Heart right ventricle (tissue), 16 donors: ENCODE measurements around the gene UBN1. TPM values are rescaled to one million over a fixed set of nuclear protein-coding genes. Genes with fewer than 3 reads are reported as not detected.
A peak's percentile ranks its signal among the peaks of the same experiment; 100 is the strongest.

Source experiments
- ATAC-seq, 8 donors: fragments of 200-7000 bp; cut with Tn5 transposase; one replicate each; pipeline ENCODE4 v1.9.1; 2020; ENCODE audit warnings: mild to moderate bottlenecking in 8 of 8, moderate library complexity in 8 of 8, moderate number of reproducible peaks in 1 of 8
- DNase-seq, 2 donors: peaks; one replicate each; pipeline ENCODE4 v3.0.0-alpha.2; 2020
- H3K27ac ChIP-seq, 10 donors: fragments of 200-600 bp; sonication (generic) in 2 of 10; one replicate each; pipeline versions ENCODE4 v1.5.0 to v1.8.0; 2020 to 2022; ENCODE audit warnings: mild to moderate bottlenecking in 3 of 10
- H3K27me3 ChIP-seq, 7 donors: fragments of 200-600 bp; one replicate each; pipeline ENCODE4 v1.8.0; 2021 to 2022; ENCODE audit warnings: mild to moderate bottlenecking in 2 of 7
- H3K36me3 ChIP-seq, 9 donors: fragments of 200-600 bp; sonication (generic) in 1 of 9; one replicate each; pipeline versions ENCODE4 v1.5.0 to v1.8.0; 2020 to 2022; ENCODE audit warnings: mild to moderate bottlenecking in 2 of 9
- H3K4me1 ChIP-seq, 9 donors: fragments of 200-600 bp; sonication (generic) in 1 of 9; one replicate each; pipeline versions ENCODE4 v1.5.0 to v1.8.0; 2020 to 2022; ENCODE audit warnings: mild to moderate bottlenecking in 4 of 9
- H3K4me3 ChIP-seq, 10 donors: fragments of 200-600 bp; sonication (generic) in 2 of 10; one replicate each; pipeline versions ENCODE4 v1.5.0 to v1.8.0; 2020 to 2022; ENCODE audit warnings: mild to moderate bottlenecking in 7 of 10, moderate library complexity in 2 of 10
- H3K9me3 ChIP-seq, 11 donors: fragments of 200-600 bp in 10 of 11; sonication (generic) in 2 of 11; one replicate each; pipeline versions ENCODE4 v1.5.0 to v1.8.0; 2013 to 2022; ENCODE audit warnings: mild to moderate bottlenecking in 2 of 11, control low read depth in 1 of 11, moderate library complexity in 1 of 11
- WGBS, 2 donors: extraction: QIAGEN DNeasy Blood & Tissue Kit; methylation state at CpG; one replicate each; pipeline ENCODE4 v1.1.7; 2013; ENCODE audit warnings: inconsistent platforms in 1 of 2; 5-methylcytosine and 5-hydroxymethylcytosine counted together
- intact Hi-C, 10 donors: fragments of 100-400 bp; cut with DNase I; formaldehyde crosslinking; loops; one replicate each; pipeline versions ENCODE4 v1.11.1 to v1.14.2; 2022
- long read RNA-seq, 3 donors: library from polyadenylated mRNA; unstranded; transcript quantifications; one replicate each; pipeline ENCODE4 v2.0.0, GENCODE V29; 2020 to 2021
- polyA plus RNA-seq, 2 donors: library from polyadenylated mRNA; stranded (reverse); fragments of 200-250 nt; gene quantifications; one replicate each; pipeline ENCODE4 v1.2.3, GENCODE V29; 2013
- total RNA-seq, 10 donors: library from RNA; stranded (reverse); fragmentation: NEBNext Ultra II Directional in 3 of 10; extraction: Animal tissue kit (Norgen Biotek cat#: 25700) in 3 of 10; gene quantifications; one replicate each; pipeline versions ENCODE4 v1.2.1 to v1.2.4, GENCODE V29; 2021 to 2023
- TF ChIP-seq, protein P1 (sequence below), 9 donors: fragments of 200-600 bp; sonication (generic) in 2 of 9; IDR thresholded peaks; one replicate each; pipeline versions ENCODE4 v1.5.0 to v1.8.0; 2021 to 2022; ENCODE audit warnings: antibody characterized with exemption in 9 of 9, mild to moderate bottlenecking in 5 of 9, moderate library complexity in 1 of 9
- donor health status: Arrhythmogenic right ventricular cardiomyopathy.
- donor health status: ischemic (EF 13 %, LVEDD 7.1; RV severe dilation, severe dysfunction).
- donor health status: healthy with polysubstance abuse.
- donor health status: DM: no; HTN: yes; CAD: no.
- donor health status: DM: no; HTN: no; CAD: no.
- donor health status: ischemic (EF 25% LVEDD 6.9; RV normal size, moderate dysfunction).
- donor health status: ischemic (EF 25% LVEDD 5.7; RV mildly dilated, moderate dysfunction).
- donor health status: healthy.
- donor health status: DM: yes; HTN: yes; CAD: no.
- donor health status: Ischemic cardiomyopathy.
- donor health status: ischemic (EF 35%, LVEDD 5.7; RV mildly dilated, moderate dysfunction).
- donor health status: nonischemic (EF 11% LVEDD 7.7; RV severe dilation, severe dysfunction).
- donor health status: DM: yes; HTN: yes; CAD: no.
- donor health status: PGD.
- donor health status: ischemic (EF 29% LVEDD 5.4; RV normal size, mild dysfunction).
- donor health status: nonischemic (EF 23%, LVEDD 6.1; RV moderate dilation, normal function).

Gene UBN1, protein sequence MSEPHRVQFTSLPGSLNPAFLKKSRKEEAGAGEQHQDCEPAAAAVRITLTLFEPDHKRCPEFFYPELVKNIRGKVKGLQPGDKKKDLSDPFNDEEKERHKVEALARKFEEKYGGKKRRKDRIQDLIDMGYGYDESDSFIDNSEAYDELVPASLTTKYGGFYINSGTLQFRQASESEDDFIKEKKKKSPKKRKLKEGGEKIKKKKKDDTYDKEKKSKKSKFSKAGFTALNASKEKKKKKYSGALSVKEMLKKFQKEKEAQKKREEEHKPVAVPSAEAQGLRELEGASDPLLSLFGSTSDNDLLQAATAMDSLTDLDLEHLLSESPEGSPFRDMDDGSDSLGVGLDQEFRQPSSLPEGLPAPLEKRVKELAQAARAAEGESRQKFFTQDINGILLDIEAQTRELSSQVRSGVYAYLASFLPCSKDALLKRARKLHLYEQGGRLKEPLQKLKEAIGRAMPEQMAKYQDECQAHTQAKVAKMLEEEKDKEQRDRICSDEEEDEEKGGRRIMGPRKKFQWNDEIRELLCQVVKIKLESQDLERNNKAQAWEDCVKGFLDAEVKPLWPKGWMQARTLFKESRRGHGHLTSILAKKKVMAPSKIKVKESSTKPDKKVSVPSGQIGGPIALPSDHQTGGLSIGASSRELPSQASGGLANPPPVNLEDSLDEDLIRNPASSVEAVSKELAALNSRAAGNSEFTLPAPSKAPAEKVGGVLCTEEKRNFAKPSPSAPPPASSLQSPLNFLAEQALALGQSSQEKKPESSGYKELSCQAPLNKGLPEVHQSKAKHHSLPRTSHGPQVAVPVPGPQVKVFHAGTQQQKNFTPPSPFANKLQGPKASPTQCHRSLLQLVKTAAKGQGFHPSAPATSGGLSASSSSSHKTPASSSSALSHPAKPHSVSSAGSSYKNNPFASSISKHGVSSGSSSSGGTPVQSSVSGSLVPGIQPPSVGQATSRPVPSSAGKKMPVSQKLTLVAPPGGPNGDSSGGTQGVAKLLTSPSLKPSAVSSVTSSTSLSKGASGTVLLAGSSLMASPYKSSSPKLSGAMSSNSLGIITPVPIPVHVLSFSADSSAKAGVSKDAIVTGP (N-terminal part only)
- 10 to 100 TPM; 28.1 to 56.9 (median 31.1) TPM for total RNA-seq
- 10 to 100 TPM; 11.3 to 16.5 TPM for polyA plus RNA-seq
- long read RNA-seq, donor 1, full-length matches to known transcripts, result 1 of 90 reads
- long read RNA-seq, donor 1, partial matches to known transcripts, result 83 of 90 reads
- long read RNA-seq, donor 1, other reads (novel, unspliced or antisense), result 6 of 90 reads
- long read RNA-seq, donor 2, full-length matches to known transcripts, result 1 of 61 reads
- long read RNA-seq, donor 2, partial matches to known transcripts, result 48 of 61 reads
- long read RNA-seq, donor 2, other reads (novel, unspliced or antisense), result 12 of 61 reads
- long read RNA-seq, donor 3, full-length matches to known transcripts, result 1 of 59 reads
- long read RNA-seq, donor 3, partial matches to known transcripts, result 57 of 59 reads
- long read RNA-seq, donor 3, other reads (novel, unspliced or antisense), result 1 of 59 reads

DNA sequence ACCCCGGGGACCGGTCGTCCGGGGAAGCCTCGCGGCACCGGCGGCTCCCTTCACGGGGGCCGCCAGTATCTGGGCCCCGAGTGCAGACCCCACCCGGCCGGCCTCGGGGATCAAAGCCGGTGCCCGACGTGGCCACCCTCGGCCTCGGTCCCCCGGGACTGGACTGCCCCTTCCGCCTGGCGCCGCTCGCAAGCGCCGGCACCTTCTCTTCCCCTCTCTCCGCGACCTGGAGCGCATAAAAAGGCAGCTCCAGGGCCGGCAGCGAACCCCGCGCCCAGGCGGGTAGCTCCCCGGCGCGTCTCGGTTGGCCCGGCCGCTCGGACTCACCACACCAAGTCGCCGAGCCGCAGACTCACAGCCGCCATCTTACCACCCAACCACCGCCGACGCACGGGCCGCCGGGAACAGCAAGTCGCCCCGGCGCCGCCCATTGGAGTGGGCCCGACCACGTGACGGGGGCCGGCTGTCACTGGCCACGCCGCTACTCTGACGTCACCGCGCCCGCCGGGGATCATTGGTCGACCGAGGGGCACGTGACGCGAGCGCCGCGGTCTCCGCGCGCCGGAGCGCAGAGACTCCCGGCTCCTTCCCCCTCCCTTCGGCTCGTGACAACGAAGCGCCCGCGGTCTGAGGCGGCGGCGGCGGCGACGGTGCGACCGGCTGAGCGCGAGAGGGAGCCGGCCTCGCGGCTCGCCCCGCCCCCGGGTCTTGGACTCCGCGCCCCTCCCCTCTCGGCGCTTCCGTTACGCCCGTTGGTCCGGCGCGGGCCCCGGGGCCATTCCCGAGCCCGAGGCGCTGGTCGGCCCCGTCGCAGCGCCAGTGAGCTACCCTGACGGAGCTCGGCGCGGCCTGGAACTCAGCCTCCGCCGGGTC, at the start of gene UBN1, which contains the start of gene GLYR1:
UBN1 (plus strand) TSS at position 581 of the 873 bp plus-strand sequence. CDS start 5,437 bp downstream, outside the sequence.
GLYR1 (minus strand) TSS at position 388 of the 873 bp plus-strand sequence; CDS start at position 365, 23 bp downstream.
- ATAC-seq, result peak; percentile 97 to 99 (median 98)
- Histone ChIP-seq H3K9me3 (no peaks in the 10 kb centered on the region), H3K27me3 (no peaks in the 10 kb centered on the region), H3K4me1 (peaks cover 18 to 65% (median 56%) of the 10 kb centered on the region in 9 donors), H3K36me3 (peaks cover 0 to 46% (median 27%) of the 10 kb centered on the region in 9 donors), H3K4me3 (peak within 1 kb of the TSS; percentile 80 to 100 (median 96)), H3K27ac (peak within 1 kb of the TSS; percentile 85 to 99 (median 96))
- peak; percentile 99 to 100 for DNase-seq
- WGBS, 2 donors, result 0 to 1% methylated on average over 85 to 126 of the region's 126 CpGs
- TF ChIP-seq, protein P1, sequence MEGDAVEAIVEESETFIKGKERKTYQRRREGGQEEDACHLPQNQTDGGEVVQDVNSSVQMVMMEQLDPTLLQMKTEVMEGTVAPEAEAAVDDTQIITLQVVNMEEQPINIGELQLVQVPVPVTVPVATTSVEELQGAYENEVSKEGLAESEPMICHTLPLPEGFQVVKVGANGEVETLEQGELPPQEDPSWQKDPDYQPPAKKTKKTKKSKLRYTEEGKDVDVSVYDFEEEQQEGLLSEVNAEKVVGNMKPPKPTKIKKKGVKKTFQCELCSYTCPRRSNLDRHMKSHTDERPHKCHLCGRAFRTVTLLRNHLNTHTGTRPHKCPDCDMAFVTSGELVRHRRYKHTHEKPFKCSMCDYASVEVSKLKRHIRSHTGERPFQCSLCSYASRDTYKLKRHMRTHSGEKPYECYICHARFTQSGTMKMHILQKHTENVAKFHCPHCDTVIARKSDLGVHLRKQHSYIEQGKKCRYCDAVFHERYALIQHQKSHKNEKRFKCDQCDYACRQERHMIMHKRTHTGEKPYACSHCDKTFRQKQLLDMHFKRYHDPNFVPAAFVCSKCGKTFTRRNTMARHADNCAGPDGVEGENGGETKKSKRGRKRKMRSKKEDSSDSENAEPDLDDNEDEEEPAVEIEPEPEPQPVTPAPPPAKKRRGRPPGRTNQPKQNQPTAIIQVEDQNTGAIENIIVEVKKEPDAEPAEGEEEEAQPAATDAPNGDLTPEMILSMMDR (IDR thresholded peaks at IDR 0.05), result no peak
- intact Hi-C loops, result loop anchor here in 5 of 10 donors (2.0 to 5.0 kb wide), 5 partner anchors 40 to 110 kb away; partner anchors contain the start of genes SEC14L5 (in 4 of the 5), ROGDI (in 3 of the 5) and PPL (in 1 of the 5)

DNA sequence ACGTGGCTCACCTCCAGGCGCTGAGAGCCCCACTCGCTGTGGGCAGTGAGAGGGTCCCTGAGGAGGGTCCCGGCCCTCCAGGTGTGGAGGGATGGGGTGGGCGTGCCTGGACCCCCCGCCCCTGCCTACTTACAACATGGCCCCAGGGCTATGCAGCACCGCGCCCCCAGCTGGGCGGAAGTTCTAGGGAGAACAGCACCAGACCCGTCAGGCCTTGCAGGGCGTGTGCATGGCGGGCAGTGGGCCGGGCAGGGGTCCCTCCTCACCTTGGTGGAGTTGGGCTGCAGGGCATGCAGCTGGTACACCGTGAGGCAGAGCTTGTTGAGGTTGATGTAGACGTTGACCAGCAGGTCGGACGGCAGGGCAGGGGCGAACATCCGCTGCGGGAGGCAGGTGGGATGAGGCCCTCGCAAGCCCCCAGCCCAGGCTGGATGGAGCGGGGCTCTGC, 49.5 kb upstream of the UBN1 start:
- DNase-seq, result no peak
- TF ChIP-seq, protein P1 (IDR thresholded peaks at IDR 0.05), result no peak
- Histone ChIP-seq H3K27me3 (no peaks in the 10 kb centered on the region), H3K36me3 (peaks cover 0 to 44% (median 19%) of the 10 kb centered on the region in 9 donors), H3K27ac (no peak overlapping the region), H3K9me3 (no peaks in the 10 kb centered on the region), H3K4me1 (peaks cover 0 to 22% (median 20%) of the 10 kb centered on the region in 9 donors), H3K4me3 (no peak overlapping the region)
- 94 to 95% methylated on average over 22 of the region's 22 CpGs for WGBS, 2 donors
- intact Hi-C loops, result loop anchor here in 1 of 10 donors (5.0 kb wide), 1 partner anchor 61 kb away; no protein-coding TSS in a partner anchor
- no peak for ATAC-seq

DNA sequence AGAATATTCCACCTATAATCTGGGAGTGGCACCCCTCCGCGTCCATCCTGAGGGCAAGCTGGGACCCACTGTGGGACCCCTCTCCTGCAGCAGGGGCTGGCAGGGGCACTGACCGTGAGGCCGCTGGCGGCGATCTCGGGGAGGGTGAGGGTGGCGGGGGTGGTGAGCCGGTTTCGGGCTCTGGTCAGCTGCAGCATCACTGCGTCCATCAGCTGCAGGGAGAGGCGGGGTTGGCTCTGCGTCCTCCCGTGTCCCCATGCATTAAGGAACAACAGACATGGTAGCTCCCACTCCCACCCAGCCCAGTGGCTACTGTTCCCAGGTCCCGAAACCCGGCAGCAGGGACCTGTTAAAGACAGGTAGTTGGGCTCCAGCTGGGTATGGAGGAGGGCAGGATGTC, 48.8 kb upstream of the UBN1 start:
- Histone ChIP-seq H3K36me3 (peaks cover 0 to 44% (median 19%) of the 10 kb centered on the region in 9 donors), H3K9me3 (no peaks in the 10 kb centered on the region), H3K27me3 (no peaks in the 10 kb centered on the region), H3K4me3 (no peak overlapping the region), H3K27ac (no peak overlapping the region), H3K4me1 (peaks cover 0 to 28% (median 26%) of the 10 kb centered on the region in 9 donors)
- intact Hi-C loops, result loop anchor here in 1 of 10 donors (5.0 kb wide), 1 partner anchor 61 kb away; no protein-coding TSS in a partner anchor
- ATAC-seq (no peak), DNase-seq (no peak)
- TF ChIP-seq, protein P1 (IDR thresholded peaks at IDR 0.05), result no peak
- 95% methylated on average over 16 of the region's 16 CpGs for WGBS, 2 donors
